Stomach (tissue), 4 donors: Measurements from ENCODE around the gene KHK.

Experiments
- POLR2A ChIP-seq, 4 donors: fragments of 450-650 bp; IDR thresholded peaks; one replicate each; pipeline ENCODE4 v1.6.1; 2016; ENCODE audit warnings: antibody characterized with exemption in 4 of 4, control low read depth in 2 of 4, mild to moderate bottlenecking in 1 of 4, moderate library complexity in 1 of 4
- POLR2AphosphoS5 ChIP-seq, 3 donors: sonication (generic); formaldehyde crosslinking; IDR thresholded peaks; one replicate each; pipeline ENCODE4 v1.6.1; 2016; ENCODE audit warnings: antibody characterized with exemption in 3 of 3
- TF ChIP-seq, protein P1 (sequence below), 7 experiments: fragments of 450-650 bp in 4 of 7; fragments of 200-600 bp in 3 of 7; sonication (generic) in 3 of 7; IDR thresholded peaks; one replicate each; pipeline ENCODE4 v1.5.1; 2016 to 2019; ENCODE audit warnings: antibody characterized with exemption in 7 of 7, control low read depth in 2 of 7, mild to moderate bottlenecking in 1 of 7

DNA sequence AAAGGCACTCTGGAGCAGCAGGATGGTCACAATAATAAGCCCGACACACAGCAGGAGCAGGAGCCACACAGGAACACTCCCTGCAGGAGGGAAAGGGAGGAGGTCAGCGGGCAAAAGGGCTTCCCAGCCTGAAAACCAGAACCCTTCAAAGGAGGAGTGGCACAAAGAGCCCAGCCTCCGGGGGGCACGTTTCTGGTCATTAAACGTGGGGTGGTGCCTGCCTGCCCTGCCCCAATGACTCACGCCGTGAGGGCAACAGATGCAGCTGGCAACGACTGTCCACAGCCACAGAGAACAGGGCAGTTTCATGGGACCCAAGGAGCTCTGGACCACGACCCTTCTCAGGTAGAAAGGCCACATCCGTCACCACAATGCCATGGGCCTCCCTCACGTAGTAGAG is 44.9 kb downstream of the KHK start:
- TF ChIP-seq, protein P1, sequence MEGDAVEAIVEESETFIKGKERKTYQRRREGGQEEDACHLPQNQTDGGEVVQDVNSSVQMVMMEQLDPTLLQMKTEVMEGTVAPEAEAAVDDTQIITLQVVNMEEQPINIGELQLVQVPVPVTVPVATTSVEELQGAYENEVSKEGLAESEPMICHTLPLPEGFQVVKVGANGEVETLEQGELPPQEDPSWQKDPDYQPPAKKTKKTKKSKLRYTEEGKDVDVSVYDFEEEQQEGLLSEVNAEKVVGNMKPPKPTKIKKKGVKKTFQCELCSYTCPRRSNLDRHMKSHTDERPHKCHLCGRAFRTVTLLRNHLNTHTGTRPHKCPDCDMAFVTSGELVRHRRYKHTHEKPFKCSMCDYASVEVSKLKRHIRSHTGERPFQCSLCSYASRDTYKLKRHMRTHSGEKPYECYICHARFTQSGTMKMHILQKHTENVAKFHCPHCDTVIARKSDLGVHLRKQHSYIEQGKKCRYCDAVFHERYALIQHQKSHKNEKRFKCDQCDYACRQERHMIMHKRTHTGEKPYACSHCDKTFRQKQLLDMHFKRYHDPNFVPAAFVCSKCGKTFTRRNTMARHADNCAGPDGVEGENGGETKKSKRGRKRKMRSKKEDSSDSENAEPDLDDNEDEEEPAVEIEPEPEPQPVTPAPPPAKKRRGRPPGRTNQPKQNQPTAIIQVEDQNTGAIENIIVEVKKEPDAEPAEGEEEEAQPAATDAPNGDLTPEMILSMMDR (IDR thresholded peaks at IDR 0.05) = no peak
- TF ChIP-seq POLR2A (IDR thresholded peaks at IDR 0.05) = no peak
- TF ChIP-seq POLR2AphosphoS5 (IDR thresholded peaks at IDR 0.05) = no peak
